GM18861 (cell line): ENCODE measurements around the gene CLK4.

Source experiments
- ATAC-seq: cut with Tn5 transposase; IDR thresholded peaks from one replicate; pipeline ENCODE4 v1.9.1; 2021; ENCODE audit not compliant: unreplicated experiment

CLK4 gene

DNA sequence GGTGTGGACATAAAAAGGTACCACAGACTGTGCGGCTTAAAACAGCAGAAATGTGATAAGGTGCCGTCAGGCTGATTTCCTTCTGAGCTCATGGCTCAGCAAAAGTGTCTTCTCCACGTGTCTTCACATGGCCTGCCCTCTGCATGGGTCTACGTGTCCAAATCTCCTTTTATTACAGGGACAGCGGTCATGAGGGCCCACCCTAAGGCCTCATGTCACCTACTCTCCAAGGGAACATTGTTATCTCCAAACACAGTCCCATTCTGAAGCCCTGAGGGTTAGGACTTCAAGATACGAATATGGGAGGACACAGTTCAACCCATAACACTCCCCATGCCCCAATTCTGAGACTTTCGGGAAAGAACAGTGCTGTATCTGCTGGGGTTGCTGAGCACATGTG, 71.8 kb downstream of the CLK4 start:
- no peak for ATAC-seq

DNA sequence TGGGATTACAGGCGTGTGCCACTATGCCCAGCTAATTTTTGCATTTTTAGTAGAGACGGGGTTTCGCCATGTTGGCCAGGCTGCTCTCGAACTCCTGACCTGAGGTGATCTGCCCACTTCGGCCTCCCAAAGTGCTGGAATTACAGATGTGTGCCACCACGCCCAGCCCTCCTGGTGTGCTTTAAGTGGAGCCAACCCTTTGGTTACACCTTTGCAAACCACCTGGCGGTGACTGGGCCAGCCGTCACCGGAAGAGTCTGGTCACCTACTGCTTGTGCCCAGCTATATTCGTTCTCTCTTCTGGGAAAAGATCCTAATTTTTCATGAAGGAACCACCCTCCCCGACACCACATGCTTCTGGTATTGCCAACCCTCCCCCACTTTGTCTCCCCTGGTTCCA, 72.5 kb downstream of the CLK4 start:
- ATAC-seq = no peak

DNA sequence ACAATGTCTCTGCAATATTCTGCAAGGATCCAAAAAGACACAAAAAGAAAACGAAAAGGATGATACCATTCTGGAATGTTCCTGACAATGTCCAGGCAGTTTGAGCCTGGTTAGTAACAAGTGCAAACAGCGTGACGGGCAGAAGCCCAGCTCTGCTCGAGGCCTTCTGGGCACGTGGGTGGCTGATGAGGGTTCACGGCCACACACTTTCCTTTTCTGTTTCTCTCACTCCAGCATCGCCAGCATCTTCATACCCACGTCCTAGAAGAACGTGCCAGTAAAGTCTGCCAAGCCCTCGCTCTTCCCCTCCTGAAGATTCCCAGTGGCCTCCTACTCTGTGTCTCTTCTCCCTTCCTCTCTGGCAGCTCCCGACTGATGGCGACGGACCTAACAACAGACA, 73.3 kb downstream of the CLK4 start:
- ATAC-seq = no peak
